GM19372 (cell line): ENCODE measurements around the gene CTNNA1.

ENCODE experiments used
- ATAC-seq: cut with Tn5 transposase; IDR thresholded peaks from one replicate; pipeline ENCODE4 v1.9.1; 2021; ENCODE audit warnings: mild to moderate bottlenecking, low read depth, moderate library complexity; ENCODE audit not compliant: unreplicated experiment

The CTNNA1 gene

GRCh38 chr5:138978581-138978980, 225.4 kb downstream of the CTNNA1 start:
- ATAC-seq = no peak

GRCh38 chr5:138979684-138980280, 226.6 kb downstream of the CTNNA1 start:
- no peak for ATAC-seq

- ATAC-seq = no peak
Measured at GRCh38 chr5:138980441-138980840, 227.2 kb downstream of the CTNNA1 start.

GRCh38 chr5:138981131-138981530, 227.9 kb downstream of the CTNNA1 start:
- ATAC-seq = no peak

- no peak for ATAC-seq
Measured at GRCh38 chr5:138981586-138981985, 228.4 kb downstream of the CTNNA1 start.

- no peak for ATAC-seq
Measured at GRCh38 chr5:138983984-138984383, 230.8 kb downstream of the CTNNA1 start.
